IMR-90 (cell line): ENCODE results near the gene TBC1D9B. TPM values are rescaled to one million over a fixed set of nuclear protein-coding genes. Genes with fewer than 3 reads are reported as not detected.

Experiments
- ATAC-seq: fragments of 200-7000 bp; cut with Tn5 transposase; 2 replicates; pipeline ENCODE4 v1.9.1; 2020; ENCODE audit warnings: low read depth, mild to moderate bottlenecking, moderate library complexity
- BruUV-seq: library from RNA; stranded (reverse); fragments of 400-500 nt; replicated peaks from 2 replicates; lab custom pipeline; 2021; lab: Mats Ljungman, UMichigan
- CTCF ChIA-PET: fragments of 300-600 bp; formaldehyde crosslinking; extraction: SDS; loops from one replicate; lab custom pipeline; 2021; ENCODE audit warnings: antibody characterized with exemption; lab: Yijun Ruan, JAX
- POLR2A ChIA-PET: fragments of 300-600 bp; sonication (Branson Sonifier 250); formaldehyde crosslinking; loops from one replicate; lab custom pipeline; 2022; ENCODE audit warnings: antibody characterized with exemption; ENCODE audit not compliant: unreplicated experiment; lab: Charles Lee
- DNase-seq: peaks from one replicate; pipeline ENCODE4 v3.0.0; 2013
- H2AFZ ChIP-seq: replicated peaks from 2 replicates; pipeline ENCODE3; 2013; ENCODE audit warnings: low read length, mild to moderate bottlenecking; ENCODE audit not compliant: poor library complexity
- H2AK5ac ChIP-seq: 2 replicates; pipeline ENCODE4 v1.6.1; 2013; ENCODE audit warnings: low read depth, low read length, inconsistent platforms
- H2AK9ac ChIP-seq: replicated peaks from 2 replicates; pipeline ENCODE3; 2013; ENCODE audit warnings: mild to moderate bottlenecking, low read depth, low read length, moderate library complexity; ENCODE audit not compliant: poor library complexity
- H2BK120ac ChIP-seq: 2 replicates; pipeline ENCODE4 v1.6.1; 2013; ENCODE audit warnings: low read depth, low read length, inconsistent platforms
- H2BK15ac ChIP-seq: 3 replicates; pipeline ENCODE4 v1.6.1; 2013; ENCODE audit warnings: low read depth, low read length, inconsistent platforms
- H2BK20ac ChIP-seq: 2 replicates; pipeline ENCODE4 v1.6.1; 2013; ENCODE audit warnings: low read depth, mild to moderate bottlenecking, inconsistent platforms, low read length, moderate library complexity
- H2BK5ac ChIP-seq: 2 replicates; pipeline ENCODE4 v1.6.1; 2013; ENCODE audit warnings: mild to moderate bottlenecking, low read depth, low read length, inconsistent platforms; ENCODE audit not compliant: poor library complexity, severe bottlenecking
- H3K14ac ChIP-seq: replicated peaks from 2 replicates; pipeline ENCODE4 v1.6.1; 2013; ENCODE audit warnings: low read depth, low read length, inconsistent platforms
- H3K18ac ChIP-seq: 2 replicates; pipeline ENCODE4 v1.6.1; 2013; ENCODE audit warnings: low read depth, low read length, control low read depth
- H3K23ac ChIP-seq: 2 replicates; pipeline ENCODE4 v1.6.1; 2013; ENCODE audit warnings: low read depth, low read length, inconsistent platforms
- H3K27ac ChIP-seq: 2 replicates; pipeline ENCODE4 v1.5.1; 2013; ENCODE audit warnings: mild to moderate bottlenecking, control low read depth, low read length; ENCODE audit not compliant: insufficient read depth
- H3K27me3 ChIP-seq: 2 replicates; pipeline ENCODE4 v1.6.1; 2013; ENCODE audit warnings: low read length; ENCODE audit not compliant: control insufficient read depth, insufficient read depth
- H3K36me3 ChIP-seq: 2 replicates; pipeline ENCODE4 v1.6.1; 2013; ENCODE audit warnings: low read length, mixed read lengths; ENCODE audit not compliant: control insufficient read depth, insufficient read depth
- H3K4ac ChIP-seq: 2 replicates; pipeline ENCODE4 v1.6.1; 2013; ENCODE audit warnings: low read depth, low read length, inconsistent platforms
- H3K4me1 ChIP-seq: 2 replicates; pipeline ENCODE4 v1.6.1; 2013; ENCODE audit warnings: low read length, mixed read lengths; ENCODE audit not compliant: control insufficient read depth, insufficient read depth
- H3K4me2 ChIP-seq: 2 replicates; pipeline ENCODE4 v1.6.1; 2013; ENCODE audit warnings: low read depth, mild to moderate bottlenecking, control low read depth, low read length, moderate library complexity
- H3K4me3 ChIP-seq: 2 replicates; pipeline ENCODE4 v1.5.1; 2013; ENCODE audit warnings: low read depth, mild to moderate bottlenecking, control low read depth, low read length, moderate library complexity; ENCODE audit not compliant: insufficient read depth
- H3K56ac ChIP-seq: 2 replicates; pipeline ENCODE4 v1.6.1; 2013; ENCODE audit warnings: low read length, inconsistent platforms; ENCODE audit not compliant: insufficient read depth; ENCODE audit errors: extremely low read depth
- H3K79me1 ChIP-seq, 2 experiments: 2 replicates each; pipeline ENCODE4 v1.6.1; 2013; ENCODE audit warnings: low read length in 2 of 2, inconsistent platforms in 1 of 2, low read depth in 1 of 2
- H3K9ac ChIP-seq: 2 replicates; pipeline ENCODE4 v1.6.1; 2013; ENCODE audit warnings: low read depth, low read length, control low read depth
- H3K9me1 ChIP-seq: 2 replicates; pipeline ENCODE4 v1.6.1; 2013; ENCODE audit warnings: low read length, inconsistent platforms; ENCODE audit not compliant: insufficient read depth
- H3K9me3 ChIP-seq: 2 replicates; pipeline ENCODE4 v1.6.1; 2013; ENCODE audit warnings: low read length; ENCODE audit not compliant: control insufficient read depth, insufficient read depth
- H4K20me1 ChIP-seq: 2 replicates; pipeline ENCODE4 v1.6.1; 2013; ENCODE audit warnings: low read length, inconsistent platforms; ENCODE audit not compliant: insufficient read depth
- H4K5ac ChIP-seq: 2 replicates; pipeline ENCODE4 v1.6.1; 2013; ENCODE audit warnings: mild to moderate bottlenecking, low read depth, low read length, control low read depth
- H4K8ac ChIP-seq, 2 experiments: 2 replicates each; pipeline ENCODE4 v1.6.1; 2013; ENCODE audit warnings: low read depth in 2 of 2, low read length in 2 of 2, control low read depth in 1 of 2, inconsistent platforms in 1 of 2
- H4K91ac ChIP-seq: 2 replicates; pipeline ENCODE4 v1.6.1; 2013; ENCODE audit warnings: low read depth, low read length, inconsistent platforms; ENCODE audit not compliant: insufficient read depth
- BHLHE40 ChIP-seq: fragments of 150-350 bp; IDR thresholded peaks from 2 replicates; pipeline ENCODE4 v1.6.1; 2016; ENCODE audit warnings: mild to moderate bottlenecking, low read depth, low read length
- CHD1 ChIP-seq: IDR thresholded peaks from 2 replicates; pipeline ENCODE4 v1.6.1; 2012; ENCODE audit warnings: low read depth, low read length, improper control_type of control experiment
- CTCF ChIP-seq: conservative IDR thresholded peaks from 2 replicates; pipeline ENCODE4 v1.5.1; 2012; ENCODE audit warnings: mild to moderate bottlenecking, low read depth, low read length, improper control_type of control experiment
- FOS ChIP-seq: fragments of 150-350 bp; IDR thresholded peaks from 2 replicates; pipeline ENCODE4 v1.6.1; 2016; ENCODE audit warnings: low read depth, low read length
- MAFK ChIP-seq: IDR thresholded peaks from 2 replicates; pipeline ENCODE4 v1.6.1; 2012; ENCODE audit warnings: low read depth, low read length, improper control_type of control experiment
- MXI1 ChIP-seq: IDR thresholded peaks from 2 replicates; pipeline ENCODE4 v1.6.1; 2012; ENCODE audit warnings: low read depth, mild to moderate bottlenecking, low read length, moderate library complexity, borderline replicate concordance
- NFE2L2 ChIP-seq: fragments of 150-350 bp; IDR thresholded peaks from 2 replicates; pipeline ENCODE4 v1.6.1; 2016; ENCODE audit warnings: low read depth, mild to moderate bottlenecking, low read length
- RAD21 ChIP-seq: IDR thresholded peaks from 2 replicates; pipeline ENCODE4 v1.6.1; 2012; ENCODE audit warnings: low read length, improper control_type of control experiment
- RFX5 ChIP-seq: IDR thresholded peaks from 2 replicates; pipeline ENCODE4 v1.8.0; 2012; ENCODE audit warnings: low read depth, mild to moderate bottlenecking, low read length, moderate library complexity
- USF2 ChIP-seq: fragments of 150-350 bp; IDR thresholded peaks from 2 replicates; pipeline ENCODE4 v1.6.1; 2017; ENCODE audit warnings: mild to moderate bottlenecking, antibody characterized with exemption, low read length, low read depth
- WGBS, 2 experiments: methylation state at CpG; one replicate each; pipeline versions ENCODE4 v1.1.5 to v1.1.7; 2013; ENCODE audit warnings: missing lambda C conversion rate in 2 of 2; ENCODE audit not compliant: insufficient read length in 1 of 2; ENCODE audit errors: extremely low coverage in 2 of 2; 5-methylcytosine and 5-hydroxymethylcytosine counted together
- dilution Hi-C: fragments of 300-500 bp; cut with HindIII; formaldehyde crosslinking; loops from one replicate; pipeline ENCODE4 v1.14.3; 2018; ENCODE audit warnings: low sequenced_read_pairs; ENCODE audit not compliant: unreplicated experiment
- in situ Hi-C: fragments of 300-500 bp; cut with MboI; formaldehyde crosslinking; loops from 3 replicates; pipeline ENCODE4 v1.14.3; 2019; ENCODE audit warnings: low sequenced_read_pairs, inconsistent platforms, mixed read lengths
- intact Hi-C: fragments of 100-400 bp; cut with micrococcal nuclease; formaldehyde crosslinking; loops from 2 replicates; pipeline ENCODE4 v1.10.0; 2022
- polyA plus RNA-seq, 3 experiments: library from polyadenylated mRNA; depleted of rRNA; stranded (reverse); fragments of >200 nt; gene quantifications; 2 replicates each; pipeline ENCODE4 v1.2.3, GENCODE V29; 2012; ENCODE audit warnings: low replicate concordance in 1 of 3
- total RNA-seq: library from RNA; depleted of rRNA; stranded (reverse); fragments of >200 nt; gene quantifications from 2 replicates; pipeline ENCODE4 v1.2.3, GENCODE V29; 2012
- TF ChIP-seq, protein P1 (sequence below): fragments of 150-350 bp; IDR thresholded peaks from 2 replicates; pipeline ENCODE4 v1.6.1; 2016; ENCODE audit warnings: low read depth, mild to moderate bottlenecking, low read length, moderate library complexity, borderline replicate concordance

Gene TBC1D9B
- total and polyA plus RNA-seq, 2 of the 4 experiments (the other 2 are of a cell fraction) = 58.6 to 78.1 TPM

DNA sequence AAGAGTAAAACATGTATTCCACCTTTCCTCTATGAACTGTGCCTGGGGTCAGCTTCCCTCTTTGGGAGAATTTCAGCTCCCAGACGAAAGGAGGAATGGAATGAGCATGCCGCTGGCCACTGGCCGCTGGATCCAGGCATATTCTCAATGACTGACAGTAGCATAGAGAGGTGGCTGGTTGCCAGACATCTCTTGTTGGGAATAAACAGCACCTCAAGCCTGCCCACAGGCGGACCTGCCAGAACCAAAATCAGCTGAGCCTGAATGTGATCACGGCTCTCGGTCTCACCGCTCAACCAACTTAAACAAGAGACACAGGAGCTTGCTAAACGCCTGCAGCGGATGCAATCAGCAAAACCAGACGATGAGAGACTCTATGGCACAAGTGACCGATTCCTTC, 20.6 kb downstream of the TBC1D9B start:
- Histone ChIP-seq H3K18ac (no peak overlapping the region), H4K5ac (no peak overlapping the region), H4K91ac (no peak overlapping the region), H2AK9ac (no peak overlapping the region), H3K79me1 (peaks cover 13 to 17% of the 10 kb centered on the region in 2 experiments), H2BK5ac (no peak overlapping the region), H3K4ac (no peak overlapping the region), H4K8ac (no peak overlapping the region), H3K27me3 (no peaks in the 10 kb centered on the region), H3K14ac (no peak overlapping the region), H4K20me1 (no peaks in the 10 kb centered on the region), H3K4me2 (no peak overlapping the region), H3K36me3 (peaks cover 82% of the 10 kb centered on the region), H2AFZ (no peak overlapping the region), H2BK20ac (no peak overlapping the region), H3K4me3 (no peak overlapping the region), H3K56ac (no peak overlapping the region), H2AK5ac (no peak overlapping the region), H3K9me1 (0 out of 2 replicates have a peak, but pooled peaks cover 2% of the 10 kb centered on the region), H2BK120ac (no peak overlapping the region), H3K23ac (no peak overlapping the region), H3K9ac (no peak overlapping the region), H3K4me1 (no peaks in the 10 kb centered on the region), H2BK15ac (no peak overlapping the region), H3K27ac (no peak overlapping the region), H3K9me3 (peaks cover 11% of the 10 kb centered on the region)
- BruUV-seq = no TSS peak
- ATAC-seq = no peak
- TF ChIP-seq NFE2L2 (no peak), CHD1 (no peak), CTCF (no peak), MAFK (no peak), MXI1 (no peak), RAD21 (no peak), FOS (no peak), RFX5 (no peak), BHLHE40 (no peak), USF2 (no peak)
- TF ChIP-seq, protein P1, sequence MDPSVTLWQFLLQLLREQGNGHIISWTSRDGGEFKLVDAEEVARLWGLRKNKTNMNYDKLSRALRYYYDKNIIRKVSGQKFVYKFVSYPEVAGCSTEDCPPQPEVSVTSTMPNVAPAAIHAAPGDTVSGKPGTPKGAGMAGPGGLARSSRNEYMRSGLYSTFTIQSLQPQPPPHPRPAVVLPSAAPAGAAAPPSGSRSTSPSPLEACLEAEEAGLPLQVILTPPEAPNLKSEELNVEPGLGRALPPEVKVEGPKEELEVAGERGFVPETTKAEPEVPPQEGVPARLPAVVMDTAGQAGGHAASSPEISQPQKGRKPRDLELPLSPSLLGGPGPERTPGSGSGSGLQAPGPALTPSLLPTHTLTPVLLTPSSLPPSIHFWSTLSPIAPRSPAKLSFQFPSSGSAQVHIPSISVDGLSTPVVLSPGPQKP = no peak
- intact Hi-C loops (no loop called here), in situ Hi-C loops (no loop called here), dilution Hi-C loops (no loop called here)
- WGBS, 2 experiments = 100% methylated on average over 2 of the region's 11 CpGs; no CpG with 5 or more reads in 1 of the 2 experiments
- ChIA-PET POLR2A (interaction anchor here (0.5 kb wide), 1 partner anchor 21 kb away, joined by 3 read pairs; no protein-coding TSS in a partner anchor), CTCF (interaction anchor here (0.6 kb wide), 1 partner anchor 323 kb away, joined by 3 read pairs; no protein-coding TSS in a partner anchor)
- no peak for DNase-seq
